Keratinocyte (primary cell): ENCODE measurements around the gene NME9. TPM values are rescaled to one million over a fixed set of nuclear protein-coding genes. Genes with fewer than 3 reads are reported as not detected.

Experiments used
- DNase-seq: peaks from one replicate; pipeline ENCODE4 v3.0.0-alpha.2; 2011; ENCODE audit warnings: low read depth, missing footprints, low spot score
- FAIRE-seq: peaks from 2 replicates; lab custom pipeline; 2011; peaks lifted over from hg19 to GRCh38; lab: Jason Lieb, UNC
- H2AFZ ChIP-seq: 2 replicates; pipeline ENCODE4 v1.6.0; 2012; ENCODE audit warnings: low read length, control low read depth, inconsistent platforms; ENCODE audit not compliant: control insufficient read depth
- H3K27ac ChIP-seq: 2 replicates; pipeline ENCODE4 v1.5.1; 2011; ENCODE audit warnings: low read length; ENCODE audit not compliant: control insufficient read depth, insufficient read depth
- H3K27me3 ChIP-seq: 3 replicates; pipeline ENCODE4 v1.6.0; 2011; ENCODE audit warnings: low read length; ENCODE audit not compliant: control insufficient read depth, insufficient read depth; ENCODE audit errors: extremely low read depth
- H3K36me3 ChIP-seq, 2 experiments: 2 replicates in 1 of 2; 3 replicates in 1 of 2; pipeline ENCODE4 v1.5.1; 2011; ENCODE audit warnings: low read length in 2 of 2, mild to moderate bottlenecking in 1 of 2; ENCODE audit not compliant: control insufficient read depth in 2 of 2, insufficient read depth in 2 of 2; ENCODE audit errors: extremely low read depth in 1 of 2
- H3K4me1 ChIP-seq: 3 replicates; pipeline ENCODE4 v1.5.1; 2011; ENCODE audit warnings: low read length; ENCODE audit not compliant: control insufficient read depth, insufficient read depth; ENCODE audit errors: extremely low read depth
- H3K4me2 ChIP-seq: 3 replicates; pipeline ENCODE4 v1.6.0; 2011; ENCODE audit warnings: low read depth, low read length; ENCODE audit not compliant: control insufficient read depth, insufficient read depth; ENCODE audit errors: extremely low read depth
- H3K4me3 ChIP-seq, 3 experiments: fragments of 200-600 bp in 1 of 3; sonication (generic) in 1 of 3; 2 replicates in 2 of 3; 3 replicates in 1 of 3; pipeline ENCODE4 v1.5.1; 2011 to 2016; ENCODE audit warnings: low read length in 3 of 3, mild to moderate bottlenecking in 3 of 3, control low read depth in 2 of 3, inconsistent platforms in 1 of 3, low read depth in 1 of 3, mixed read lengths in 1 of 3, mixed run types in 1 of 3, moderate library complexity in 1 of 3; ENCODE audit not compliant: control insufficient read depth in 2 of 3, insufficient read depth in 2 of 3; ENCODE audit errors: extremely low read depth in 1 of 3
- H3K79me2 ChIP-seq: 2 replicates; pipeline ENCODE4 v1.6.0; 2012; ENCODE audit warnings: low read length; ENCODE audit not compliant: control insufficient read depth, insufficient read depth
- H3K9ac ChIP-seq: 3 replicates; pipeline ENCODE4 v1.6.0; 2011; ENCODE audit warnings: low read length; ENCODE audit not compliant: control insufficient read depth, insufficient read depth; ENCODE audit errors: extremely low read depth
- H3K9me1 ChIP-seq: 3 replicates; pipeline ENCODE4 v1.6.0; 2011; ENCODE audit warnings: low read length; ENCODE audit not compliant: control insufficient read depth, insufficient read depth; ENCODE audit errors: extremely low read depth
- H3K9me3 ChIP-seq: 2 replicates; pipeline ENCODE4 v1.5.1; 2012; ENCODE audit warnings: low read depth, low read length; ENCODE audit not compliant: control insufficient read depth
- H4K20me1 ChIP-seq: 3 replicates; pipeline ENCODE4 v1.6.0; 2011; ENCODE audit warnings: low read length; ENCODE audit not compliant: control insufficient read depth, insufficient read depth; ENCODE audit errors: extremely low read depth
- EZH2 ChIP-seq: IDR thresholded peaks from one replicate; pipeline ENCODE4 v1.6.1; 2012; ENCODE audit warnings: inconsistent platforms, mild to moderate bottlenecking, low read length, moderate library complexity
- dilution Hi-C: fragments of 300-500 bp; cut with MboI; formaldehyde crosslinking; loops from one replicate; pipeline ENCODE4 v1.7.0; 2020; ENCODE audit warnings: low sequenced_read_pairs; ENCODE audit not compliant: extremely low pct_ligation_motif_present
- polyA plus RNA-seq, 5 experiments: library from polyadenylated mRNA; depleted of rRNA in 3 of 5; stranded (reverse) in 3 of 5; stranded (forward) in 1 of 5; unstranded in 1 of 5; fragments of >200 nt; gene quantifications; 1 replicate in 1 of 5; 2 replicates in 3 of 5; 3 replicates in 1 of 5; pipeline versions ENCODE4 v1.2.1 to v1.2.3, GENCODE V29; 2011 to 2012; ENCODE audit warnings: missing spikeins in 2 of 5, low read depth in 1 of 5, low replicate concordance in 1 of 5
- TF ChIP-seq, protein P1 (sequence below), 3 experiments: IDR thresholded peaks in 1 of 3; conservative IDR thresholded peaks in 1 of 3; optimal IDR thresholded peaks in 1 of 3; 2 replicates in 2 of 3; 3 replicates in 1 of 3; pipeline versions ENCODE3 to v1.5.1; 2011; ENCODE audit warnings: low read length in 3 of 3, mild to moderate bottlenecking in 3 of 3, moderate library complexity in 2 of 3, control low read depth in 1 of 3, inconsistent platforms in 1 of 3; ENCODE audit not compliant: insufficient read depth in 2 of 3; ENCODE audit errors: extremely low read depth in 1 of 3

Gene NME9
- polyA plus RNA-seq, 1 donor (not counting 4 experiments of a cell fraction or from before 2014, with no cell fraction given) = 0.05 TPM

DNA sequence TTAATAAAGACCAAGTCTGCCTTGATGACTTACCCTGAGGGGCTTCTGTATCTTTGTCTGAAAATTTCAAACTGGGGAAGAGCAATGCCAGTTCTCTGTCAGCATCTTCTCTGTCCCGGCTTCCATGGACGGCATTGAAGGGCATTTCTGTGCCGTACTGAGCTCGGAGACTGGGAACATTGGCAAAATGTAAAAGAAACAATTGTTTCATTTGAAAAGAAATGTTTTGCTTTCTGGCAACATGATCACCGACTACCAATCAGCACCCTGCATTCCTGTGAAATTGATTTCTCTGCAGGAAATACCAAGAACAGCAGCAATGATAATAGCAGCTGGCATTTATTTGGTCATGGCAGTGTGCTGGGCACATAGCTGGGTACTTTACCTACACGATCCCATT lies 26.2 kb downstream of the NME9 start:
- no peaks in the 10 kb centered on the region for H4K20me1 ChIP-seq
- DNase-seq (no peak), FAIRE-seq (no peak)
- dilution Hi-C loops = no loop called here
- peaks cover 0 to 4% of the 10 kb centered on the region in 2 experiments for H3K36me3 ChIP-seq
- H3K79me2 ChIP-seq = no peaks in the 10 kb centered on the region
- H3K4me1 ChIP-seq = no peaks in the 10 kb centered on the region
- H3K9ac ChIP-seq = no peak overlapping the region
- no peaks in the 10 kb centered on the region for H3K9me1 ChIP-seq
- no peak overlapping the region for H3K4me3 ChIP-seq
- H3K27me3 ChIP-seq = no peaks in the 10 kb centered on the region
- H3K4me2 ChIP-seq = no peak overlapping the region
- H2AFZ ChIP-seq = no peak overlapping the region
- no peak overlapping the region for H3K27ac ChIP-seq
- TF ChIP-seq EZH2 = no peak
- TF ChIP-seq, protein P1, sequence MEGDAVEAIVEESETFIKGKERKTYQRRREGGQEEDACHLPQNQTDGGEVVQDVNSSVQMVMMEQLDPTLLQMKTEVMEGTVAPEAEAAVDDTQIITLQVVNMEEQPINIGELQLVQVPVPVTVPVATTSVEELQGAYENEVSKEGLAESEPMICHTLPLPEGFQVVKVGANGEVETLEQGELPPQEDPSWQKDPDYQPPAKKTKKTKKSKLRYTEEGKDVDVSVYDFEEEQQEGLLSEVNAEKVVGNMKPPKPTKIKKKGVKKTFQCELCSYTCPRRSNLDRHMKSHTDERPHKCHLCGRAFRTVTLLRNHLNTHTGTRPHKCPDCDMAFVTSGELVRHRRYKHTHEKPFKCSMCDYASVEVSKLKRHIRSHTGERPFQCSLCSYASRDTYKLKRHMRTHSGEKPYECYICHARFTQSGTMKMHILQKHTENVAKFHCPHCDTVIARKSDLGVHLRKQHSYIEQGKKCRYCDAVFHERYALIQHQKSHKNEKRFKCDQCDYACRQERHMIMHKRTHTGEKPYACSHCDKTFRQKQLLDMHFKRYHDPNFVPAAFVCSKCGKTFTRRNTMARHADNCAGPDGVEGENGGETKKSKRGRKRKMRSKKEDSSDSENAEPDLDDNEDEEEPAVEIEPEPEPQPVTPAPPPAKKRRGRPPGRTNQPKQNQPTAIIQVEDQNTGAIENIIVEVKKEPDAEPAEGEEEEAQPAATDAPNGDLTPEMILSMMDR (optimal IDR thresholded peaks at IDR 0.05 in 1 of 3, IDR thresholded peaks at IDR 0.05 in 1 of 3, conservative IDR thresholded peaks at IDR 0.05 in 1 of 3; ENCODE audit: extremely low read depth in 1 of 3, insufficient read depth in 2 of 3, low read length in 3 of 3) = no peak
- peaks cover 3% of the 10 kb centered on the region for H3K9me3 ChIP-seq

DNA sequence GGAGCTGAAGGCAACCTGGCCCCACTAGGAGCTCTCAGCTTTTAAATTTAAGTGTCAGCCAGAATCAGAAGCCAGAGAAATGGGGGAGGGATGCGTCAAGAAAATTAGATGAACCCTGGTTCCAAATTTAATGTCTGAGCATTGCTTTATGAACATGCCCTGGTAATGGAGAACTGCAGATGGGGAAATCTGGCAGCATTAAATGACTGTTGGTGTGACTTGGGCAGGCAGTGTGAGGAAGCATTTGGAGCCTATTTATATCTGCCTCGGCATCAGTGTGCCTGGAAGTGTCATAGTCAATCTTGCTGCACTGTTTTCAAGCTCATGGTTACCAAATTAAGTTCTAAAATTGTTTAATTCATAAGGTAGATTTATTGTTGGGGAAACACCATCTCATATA lies 29.0 kb downstream of the NME9 start:
- no peak overlapping the region for H3K9ac ChIP-seq
- no peaks in the 10 kb centered on the region for H3K9me3 ChIP-seq
- H3K4me1 ChIP-seq = no peaks in the 10 kb centered on the region
- H3K79me2 ChIP-seq = no peaks in the 10 kb centered on the region
- H3K27ac ChIP-seq = no peak overlapping the region
- H3K27me3 ChIP-seq = no peaks in the 10 kb centered on the region
- H2AFZ ChIP-seq = no peak overlapping the region
- no peaks in the 10 kb centered on the region for H3K9me1 ChIP-seq
- H4K20me1 ChIP-seq = no peaks in the 10 kb centered on the region
- FAIRE-seq (no peak), DNase-seq (no peak)
- TF ChIP-seq EZH2 = no peak
- TF ChIP-seq, protein P1 (optimal IDR thresholded peaks at IDR 0.05 in 1 of 3, IDR thresholded peaks at IDR 0.05 in 1 of 3, conservative IDR thresholded peaks at IDR 0.05 in 1 of 3; ENCODE audit: extremely low read depth in 1 of 3, insufficient read depth in 2 of 3, low read length in 3 of 3) = no peak
- peaks cover 4 to 6% of the 10 kb centered on the region in 2 experiments for H3K36me3 ChIP-seq
- H3K4me2 ChIP-seq = no peak overlapping the region
- dilution Hi-C loops = no loop called here
- H3K4me3 ChIP-seq = no peak overlapping the region
